Keratinocyte (primary cell): ENCODE measurements around the gene DDI1. TPM values are rescaled to one million over a fixed set of nuclear protein-coding genes. Genes with fewer than 3 reads are reported as not detected.

Experiments used
- DNase-seq: peaks from one replicate; pipeline ENCODE4 v3.0.0-alpha.2; 2011; ENCODE audit warnings: low read depth, missing footprints, low spot score
- FAIRE-seq: peaks from 2 replicates; lab custom pipeline; 2011; peaks lifted over from hg19 to GRCh38; lab: Jason Lieb, UNC
- H2AFZ ChIP-seq: 2 replicates; pipeline ENCODE4 v1.6.0; 2012; ENCODE audit warnings: low read length, control low read depth, inconsistent platforms; ENCODE audit not compliant: control insufficient read depth
- H3K27ac ChIP-seq: 2 replicates; pipeline ENCODE4 v1.5.1; 2011; ENCODE audit warnings: low read length; ENCODE audit not compliant: control insufficient read depth, insufficient read depth
- H3K27me3 ChIP-seq: 3 replicates; pipeline ENCODE4 v1.6.0; 2011; ENCODE audit warnings: low read length; ENCODE audit not compliant: control insufficient read depth, insufficient read depth; ENCODE audit errors: extremely low read depth
- H3K36me3 ChIP-seq, 2 experiments: 2 replicates in 1 of 2; 3 replicates in 1 of 2; pipeline ENCODE4 v1.5.1; 2011; ENCODE audit warnings: low read length in 2 of 2, mild to moderate bottlenecking in 1 of 2; ENCODE audit not compliant: control insufficient read depth in 2 of 2, insufficient read depth in 2 of 2; ENCODE audit errors: extremely low read depth in 1 of 2
- H3K4me1 ChIP-seq: 3 replicates; pipeline ENCODE4 v1.5.1; 2011; ENCODE audit warnings: low read length; ENCODE audit not compliant: control insufficient read depth, insufficient read depth; ENCODE audit errors: extremely low read depth
- H3K4me2 ChIP-seq: 3 replicates; pipeline ENCODE4 v1.6.0; 2011; ENCODE audit warnings: low read depth, low read length; ENCODE audit not compliant: control insufficient read depth, insufficient read depth; ENCODE audit errors: extremely low read depth
- H3K4me3 ChIP-seq, 3 experiments: fragments of 200-600 bp in 1 of 3; sonication (generic) in 1 of 3; 2 replicates in 2 of 3; 3 replicates in 1 of 3; pipeline ENCODE4 v1.5.1; 2011 to 2016; ENCODE audit warnings: low read length in 3 of 3, mild to moderate bottlenecking in 3 of 3, control low read depth in 2 of 3, inconsistent platforms in 1 of 3, low read depth in 1 of 3, mixed read lengths in 1 of 3, mixed run types in 1 of 3, moderate library complexity in 1 of 3; ENCODE audit not compliant: control insufficient read depth in 2 of 3, insufficient read depth in 2 of 3; ENCODE audit errors: extremely low read depth in 1 of 3
- H3K79me2 ChIP-seq: 2 replicates; pipeline ENCODE4 v1.6.0; 2012; ENCODE audit warnings: low read length; ENCODE audit not compliant: control insufficient read depth, insufficient read depth
- H3K9ac ChIP-seq: 3 replicates; pipeline ENCODE4 v1.6.0; 2011; ENCODE audit warnings: low read length; ENCODE audit not compliant: control insufficient read depth, insufficient read depth; ENCODE audit errors: extremely low read depth
- H3K9me1 ChIP-seq: 3 replicates; pipeline ENCODE4 v1.6.0; 2011; ENCODE audit warnings: low read length; ENCODE audit not compliant: control insufficient read depth, insufficient read depth; ENCODE audit errors: extremely low read depth
- H3K9me3 ChIP-seq: 2 replicates; pipeline ENCODE4 v1.5.1; 2012; ENCODE audit warnings: low read depth, low read length; ENCODE audit not compliant: control insufficient read depth
- H4K20me1 ChIP-seq: 3 replicates; pipeline ENCODE4 v1.6.0; 2011; ENCODE audit warnings: low read length; ENCODE audit not compliant: control insufficient read depth, insufficient read depth; ENCODE audit errors: extremely low read depth
- CTCF ChIP-seq, 3 experiments: IDR thresholded peaks in 1 of 3; conservative IDR thresholded peaks in 1 of 3; optimal IDR thresholded peaks in 1 of 3; 2 replicates in 2 of 3; 3 replicates in 1 of 3; pipeline versions ENCODE3 to v1.5.1; 2011; ENCODE audit warnings: low read length in 3 of 3, mild to moderate bottlenecking in 3 of 3, moderate library complexity in 2 of 3, control low read depth in 1 of 3, inconsistent platforms in 1 of 3; ENCODE audit not compliant: insufficient read depth in 2 of 3; ENCODE audit errors: extremely low read depth in 1 of 3
- EZH2 ChIP-seq: IDR thresholded peaks from one replicate; pipeline ENCODE4 v1.6.1; 2012; ENCODE audit warnings: inconsistent platforms, mild to moderate bottlenecking, low read length, moderate library complexity
- dilution Hi-C: fragments of 300-500 bp; cut with MboI; formaldehyde crosslinking; loops from one replicate; pipeline ENCODE4 v1.7.0; 2020; ENCODE audit warnings: low sequenced_read_pairs; ENCODE audit not compliant: extremely low pct_ligation_motif_present
- polyA plus RNA-seq, 5 experiments: library from polyadenylated mRNA; depleted of rRNA in 3 of 5; stranded (reverse) in 3 of 5; stranded (forward) in 1 of 5; unstranded in 1 of 5; fragments of >200 nt; gene quantifications; 1 replicate in 1 of 5; 2 replicates in 3 of 5; 3 replicates in 1 of 5; pipeline versions ENCODE4 v1.2.1 to v1.2.3, GENCODE V29; 2011 to 2012; ENCODE audit warnings: missing spikeins in 2 of 5, low read depth in 1 of 5, low replicate concordance in 1 of 5

Gene DDI1
- polyA plus RNA-seq, 1 donor (not counting 4 experiments of a cell fraction or from before 2014, with no cell fraction given): not detected

GRCh38 chr11:104005234-104005855 lies 31.1 kb upstream of the DDI1 start:
- Histone ChIP-seq H3K9me3 (no peaks in the 10 kb centered on the region), H3K27me3 (no peaks in the 10 kb centered on the region), H3K9me1 (no peaks in the 10 kb centered on the region), H4K20me1 (no peaks in the 10 kb centered on the region), H3K27ac (no peak overlapping the region), H3K36me3 (no peaks in the 10 kb centered on the region), H3K4me1 (no peaks in the 10 kb centered on the region), H3K79me2 (no peaks in the 10 kb centered on the region), H3K4me3 (no peak overlapping the region), H2AFZ (no peak overlapping the region), H3K9ac (no peak overlapping the region), H3K4me2 (no peak overlapping the region)
- dilution Hi-C loops: no loop called here
- DNase-seq: no peak
- TF ChIP-seq CTCF (optimal IDR thresholded peaks at IDR 0.05 in 1 of 3, IDR thresholded peaks at IDR 0.05 in 1 of 3, conservative IDR thresholded peaks at IDR 0.05 in 1 of 3; ENCODE audit: extremely low read depth in 1 of 3, insufficient read depth in 2 of 3, low read length in 3 of 3) (no peak), EZH2 (no peak)
- FAIRE-seq: no peak

- H3K4me3 ChIP-seq: no peak overlapping the region
- DNase-seq (no peak), FAIRE-seq (no peak)
- dilution Hi-C loops: no loop called here
- H3K79me2 ChIP-seq: no peaks in the 10 kb centered on the region
- H3K9me3 ChIP-seq: no peaks in the 10 kb centered on the region
- H4K20me1 ChIP-seq: no peaks in the 10 kb centered on the region
- TF ChIP-seq CTCF (optimal IDR thresholded peaks at IDR 0.05 in 1 of 3, IDR thresholded peaks at IDR 0.05 in 1 of 3, conservative IDR thresholded peaks at IDR 0.05 in 1 of 3; ENCODE audit: extremely low read depth in 1 of 3, insufficient read depth in 2 of 3, low read length in 3 of 3): no peak
- no peak overlapping the region for H3K9ac ChIP-seq
- no peaks in the 10 kb centered on the region for H3K36me3 ChIP-seq
- no peak overlapping the region for H2AFZ ChIP-seq
- no peaks in the 10 kb centered on the region for H3K27me3 ChIP-seq
- no peaks in the 10 kb centered on the region for H3K4me1 ChIP-seq
- no peak overlapping the region for H3K4me2 ChIP-seq
- no peaks in the 10 kb centered on the region for H3K9me1 ChIP-seq
- no peak overlapping the region for H3K27ac ChIP-seq
Measured at GRCh38 chr11:104009744-104010143, 26.7 kb upstream of the DDI1 start.
